ENCODE results near the gene NAT14.

The NAT14 gene

DNA sequence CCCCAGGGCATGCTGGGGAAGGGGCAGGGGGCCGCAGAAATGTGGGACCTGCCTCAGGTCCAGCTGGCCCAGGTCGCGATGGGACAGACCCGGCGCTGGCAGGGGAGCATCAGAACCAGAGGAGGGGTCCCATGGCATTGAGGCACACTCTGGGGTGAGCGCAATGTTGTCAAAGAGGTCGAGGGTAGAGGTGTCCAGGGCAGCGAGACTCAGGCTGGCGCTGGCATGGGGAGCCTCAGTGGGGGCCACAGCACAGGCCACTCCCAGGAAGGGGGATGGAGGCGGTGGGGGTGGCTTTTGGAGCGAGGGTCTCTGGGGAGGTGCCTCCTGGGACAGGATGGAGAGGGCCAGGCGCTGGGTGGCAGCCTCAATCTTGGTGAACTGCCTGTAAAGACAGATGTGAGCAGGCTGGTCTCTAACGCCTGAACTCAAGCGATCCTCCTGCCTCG lies 21.4 kb upstream of the NAT14 start:
- Histone ChIP-seq H4K20me1 (ENCODE audit: insufficient read depth, low read length) (no peaks in the 10 kb centered on the region), H3K36me3 (replicated peaks; ENCODE audit: insufficient read depth, low read length) (no peaks in the 10 kb centered on the region), H3K9me2 (replicated peaks; ENCODE audit: insufficient read depth, low read length) (no peaks in the 10 kb centered on the region), H3K4me1 (ENCODE audit: low read length) (0 out of 2 replicates have a peak, but pooled peaks cover 5% of the 10 kb centered on the region), H3K27ac (ENCODE audit: low read length) (no peak overlapping the region), H3F3A (ENCODE audit: insufficient read depth, low read length) (0 out of 2 replicates have a peak, but pooled peaks cover 4% of the 10 kb centered on the region), H3K4me2 (ENCODE audit: low read depth, low read length) (no peak overlapping the region), H3K9ac (ENCODE audit: low read length) (no peak overlapping the region), H3K27me3 (replicated peaks; ENCODE audit: insufficient read depth, low read length) (peaks cover 47% of the 10 kb centered on the region), H3K4me3 (ENCODE audit: low read length) (no peak overlapping the region), H3K79me2 (ENCODE audit: low read length) (peaks cover 4% of the 10 kb centered on the region; the same call in 1 of the 2 replicates), H2AFZ (ENCODE audit: low read length) (no peak overlapping the region), H3K9me3 (replicated peaks; ENCODE audit: insufficient read depth, low read length) (no peaks in the 10 kb centered on the region)
- TF ChIP-seq, protein P1, sequence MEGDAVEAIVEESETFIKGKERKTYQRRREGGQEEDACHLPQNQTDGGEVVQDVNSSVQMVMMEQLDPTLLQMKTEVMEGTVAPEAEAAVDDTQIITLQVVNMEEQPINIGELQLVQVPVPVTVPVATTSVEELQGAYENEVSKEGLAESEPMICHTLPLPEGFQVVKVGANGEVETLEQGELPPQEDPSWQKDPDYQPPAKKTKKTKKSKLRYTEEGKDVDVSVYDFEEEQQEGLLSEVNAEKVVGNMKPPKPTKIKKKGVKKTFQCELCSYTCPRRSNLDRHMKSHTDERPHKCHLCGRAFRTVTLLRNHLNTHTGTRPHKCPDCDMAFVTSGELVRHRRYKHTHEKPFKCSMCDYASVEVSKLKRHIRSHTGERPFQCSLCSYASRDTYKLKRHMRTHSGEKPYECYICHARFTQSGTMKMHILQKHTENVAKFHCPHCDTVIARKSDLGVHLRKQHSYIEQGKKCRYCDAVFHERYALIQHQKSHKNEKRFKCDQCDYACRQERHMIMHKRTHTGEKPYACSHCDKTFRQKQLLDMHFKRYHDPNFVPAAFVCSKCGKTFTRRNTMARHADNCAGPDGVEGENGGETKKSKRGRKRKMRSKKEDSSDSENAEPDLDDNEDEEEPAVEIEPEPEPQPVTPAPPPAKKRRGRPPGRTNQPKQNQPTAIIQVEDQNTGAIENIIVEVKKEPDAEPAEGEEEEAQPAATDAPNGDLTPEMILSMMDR (IDR thresholded peaks at IDR 0.05; ENCODE audit: low read length), result no peak
- TF ChIP-seq EZH2 (optimal IDR thresholded peaks at IDR 0.05; ENCODE audit: low read depth, low read length) (no peak), EZH2phosphoT487 (IDR thresholded peaks at IDR 0.05; ENCODE audit: low read length) (no peak)
- no peak for DNase-seq

DNA sequence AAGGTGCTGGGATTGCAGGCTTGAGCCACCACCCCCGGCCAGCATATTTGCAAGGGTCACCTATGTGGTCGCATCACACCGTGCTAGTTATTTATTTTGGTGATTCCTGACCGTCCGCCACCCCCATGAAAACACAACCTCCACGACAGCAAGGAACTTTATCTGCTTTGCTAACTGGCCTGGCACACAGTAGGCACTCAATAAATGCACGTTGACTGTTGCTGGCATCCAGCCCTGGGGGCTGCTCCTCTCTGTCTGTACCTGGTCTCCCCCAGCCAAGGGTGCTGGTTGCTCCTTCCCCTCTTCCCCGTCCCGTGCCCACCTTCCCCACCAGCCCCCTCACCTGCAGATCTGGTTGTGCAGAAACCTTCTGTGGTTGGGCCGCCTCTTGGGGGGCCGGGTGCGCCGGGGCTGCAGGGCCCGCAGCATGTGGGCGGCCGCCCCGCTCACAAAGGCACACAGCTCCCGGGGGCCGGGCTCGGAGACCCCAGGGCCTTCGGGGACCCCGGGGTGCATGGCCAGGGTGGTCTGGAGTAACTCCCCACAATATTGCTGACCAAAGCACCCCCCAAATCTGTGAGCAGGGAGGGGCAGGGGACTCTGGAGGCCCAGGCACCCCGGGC lies 20.8 kb upstream of the NAT14 start:
- no peak for DNase-seq
- no peaks in the 10 kb centered on the region for H4K20me1 ChIP-seq (ENCODE audit: insufficient read depth, low read length)
- H3K9me3 ChIP-seq (replicated peaks; ENCODE audit: insufficient read depth, low read length), result no peaks in the 10 kb centered on the region
- no peaks in the 10 kb centered on the region for H3K36me3 ChIP-seq (replicated peaks; ENCODE audit: insufficient read depth, low read length)
- no peak overlapping the region for H3K27ac ChIP-seq (ENCODE audit: low read length)
- peaks cover 47% of the 10 kb centered on the region for H3K27me3 ChIP-seq (replicated peaks; ENCODE audit: insufficient read depth, low read length)
- peaks cover 4% of the 10 kb centered on the region; the same call in 1 of the 2 replicates for H3K79me2 ChIP-seq (ENCODE audit: low read length)
- H3K4me3 ChIP-seq (ENCODE audit: low read length), result no peak overlapping the region
- no peaks in the 10 kb centered on the region for H3K9me2 ChIP-seq (replicated peaks; ENCODE audit: insufficient read depth, low read length)
- no peak overlapping the region for H3K9ac ChIP-seq (ENCODE audit: low read length)
- TF ChIP-seq, protein P1 (IDR thresholded peaks at IDR 0.05; ENCODE audit: low read length), result no peak
- no peak for TF ChIP-seq EZH2 (optimal IDR thresholded peaks at IDR 0.05; ENCODE audit: low read depth, low read length)
- TF ChIP-seq EZH2phosphoT487 (IDR thresholded peaks at IDR 0.05; ENCODE audit: low read length), result no peak
- 0 out of 2 replicates have a peak, but pooled peaks cover 5% of the 10 kb centered on the region for H3K4me1 ChIP-seq (ENCODE audit: low read length)
- H3K4me2 ChIP-seq (ENCODE audit: low read depth, low read length), result no peak overlapping the region
- no peak overlapping the region for H2AFZ ChIP-seq (ENCODE audit: low read length)
- peaks cover 6% of the 10 kb centered on the region for H3F3A ChIP-seq (ENCODE audit: insufficient read depth, low read length)

DNA sequence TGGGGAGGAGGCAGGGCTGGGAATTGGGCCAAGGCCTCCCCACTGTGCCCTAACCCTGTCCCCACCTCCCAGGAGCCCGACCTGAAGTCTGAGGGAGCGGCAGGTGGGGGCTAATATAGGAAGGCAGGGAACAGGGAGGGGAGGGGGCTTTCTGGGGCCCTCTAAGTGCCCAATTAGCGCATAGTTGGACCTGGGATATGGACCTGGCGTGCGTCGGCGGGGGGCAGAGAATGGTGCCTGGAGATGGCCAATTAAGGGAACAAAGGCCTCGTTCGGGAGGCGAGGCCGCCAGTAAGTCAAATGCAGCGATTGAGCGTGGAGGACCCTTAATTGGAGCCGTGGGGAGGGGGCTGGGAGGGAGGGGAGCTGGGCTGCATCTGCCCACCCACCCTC lies 20.3 kb upstream of the NAT14 start, which contains the start of gene C19orf85:
Gene C19orf85 (minus strand): TSS at position 90 of the 393 bp plus-strand sequence. CDS start 197 bp downstream, outside the sequence.
- H2AFZ ChIP-seq (ENCODE audit: low read length), result no peak within 1 kb of the TSS
- H3K9me3 ChIP-seq (replicated peaks; ENCODE audit: insufficient read depth, low read length), result no peaks in the 10 kb centered on the region
- no peaks in the 10 kb centered on the region for H3K9me2 ChIP-seq (replicated peaks; ENCODE audit: insufficient read depth, low read length)
- TF ChIP-seq, protein P1 (IDR thresholded peaks at IDR 0.05; ENCODE audit: low read length), result no peak
- TF ChIP-seq EZH2phosphoT487 (IDR thresholded peaks at IDR 0.05; ENCODE audit: low read length) (no peak), EZH2 (optimal IDR thresholded peaks at IDR 0.05; ENCODE audit: low read depth, low read length) (no peak)
- H3K4me3 ChIP-seq (ENCODE audit: low read length), result no peak within 1 kb of the TSS
- H3K4me1 ChIP-seq (ENCODE audit: low read length), result 0 out of 2 replicates have a peak, but pooled peaks cover 8% of the 10 kb centered on the region
- no peak within 1 kb of the TSS for H3K4me2 ChIP-seq (ENCODE audit: low read depth, low read length)
- H3K36me3 ChIP-seq (replicated peaks; ENCODE audit: insufficient read depth, low read length), result no peaks in the 10 kb centered on the region
- peaks cover 47% of the 10 kb centered on the region for H3K27me3 ChIP-seq (replicated peaks; ENCODE audit: insufficient read depth, low read length)
- no peak within 1 kb of the TSS for H3K9ac ChIP-seq (ENCODE audit: low read length)
- no peak within 1 kb of the TSS for H3K27ac ChIP-seq (ENCODE audit: low read length)
- no peaks in the 10 kb centered on the region for H4K20me1 ChIP-seq (ENCODE audit: insufficient read depth, low read length)
- H3K79me2 ChIP-seq (ENCODE audit: low read length), result peaks cover 4% of the 10 kb centered on the region; the same call in 1 of the 2 replicates
- peaks cover 8% of the 10 kb centered on the region for H3F3A ChIP-seq (ENCODE audit: insufficient read depth, low read length)
- no peak for DNase-seq

Measured in MM.1S (cell line).